MM.1S (cell line): ENCODE data around the gene SEC61A1.

ENCODE experiments used
- DNase-seq: peaks from one replicate; pipeline ENCODE4 v3.0.0-alpha.2; 2015
- H2AFZ ChIP-seq: fragments of 300-600 bp; sonication (generic); 2 replicates; pipeline ENCODE4 v1.6.0; 2016; ENCODE audit warnings: antibody characterized with exemption, low read length
- H3F3A ChIP-seq: fragments of 300-600 bp; sonication (generic); 2 replicates; pipeline ENCODE4 v1.6.1; 2016; ENCODE audit warnings: mild to moderate bottlenecking, antibody characterized with exemption, low read length, moderate library complexity, mixed read lengths; ENCODE audit not compliant: insufficient read depth
- H3K27ac ChIP-seq: fragments of 300-600 bp; sonication (generic); 2 replicates; pipeline ENCODE4 v1.5.1; 2016; ENCODE audit warnings: mild to moderate bottlenecking, low read length
- H3K27me3 ChIP-seq: fragments of 300-600 bp; sonication (generic); replicated peaks from 2 replicates; pipeline ENCODE4 v1.6.0; 2016; ENCODE audit warnings: low read length; ENCODE audit not compliant: insufficient read depth
- H3K36me3 ChIP-seq: fragments of 300-600 bp; sonication (generic); replicated peaks from 2 replicates; pipeline ENCODE4 v1.6.1; 2016; ENCODE audit warnings: mild to moderate bottlenecking, low read length, mixed read lengths; ENCODE audit not compliant: insufficient read depth
- H3K4me1 ChIP-seq: fragments of 300-600 bp; sonication (generic); 2 replicates; pipeline ENCODE4 v1.6.1; 2016; ENCODE audit warnings: low read length, mixed read lengths
- H3K4me2 ChIP-seq: fragments of 300-600 bp; sonication (generic); 2 replicates; pipeline ENCODE4 v1.6.0; 2016; ENCODE audit warnings: low read depth, low read length
- H3K4me3 ChIP-seq: fragments of 300-600 bp; sonication (generic); 2 replicates; pipeline ENCODE4 v1.5.1; 2016; ENCODE audit warnings: low read length, mixed read lengths
- H3K79me2 ChIP-seq: fragments of 300-600 bp; sonication (generic); 2 replicates; pipeline ENCODE4 v1.6.1; 2016; ENCODE audit warnings: mixed run types, low read length, mixed read lengths
- H3K9ac ChIP-seq: fragments of 300-600 bp; sonication (generic); 2 replicates; pipeline ENCODE4 v1.6.1; 2016; ENCODE audit warnings: low read length, mixed read lengths
- H3K9me2 ChIP-seq: fragments of 300-600 bp; sonication (generic); replicated peaks from 2 replicates; pipeline ENCODE4 v1.6.1; 2016; ENCODE audit warnings: mild to moderate bottlenecking, low read length, mixed read lengths; ENCODE audit not compliant: insufficient read depth
- H3K9me3 ChIP-seq: fragments of 300-600 bp; sonication (generic); replicated peaks from 2 replicates; pipeline ENCODE4 v1.6.1; 2016; ENCODE audit warnings: mild to moderate bottlenecking, low read length, mixed read lengths; ENCODE audit not compliant: insufficient read depth
- H4K20me1 ChIP-seq: fragments of 300-600 bp; sonication (generic); 2 replicates; pipeline ENCODE4 v1.6.1; 2016; ENCODE audit warnings: mild to moderate bottlenecking, low read length, moderate library complexity, mixed read lengths; ENCODE audit not compliant: insufficient read depth
- CTCF ChIP-seq: fragments of 300-600 bp; sonication (generic); IDR thresholded peaks from 2 replicates; pipeline ENCODE4 v1.5.1; 2016; ENCODE audit warnings: antibody characterized with exemption, low read length, mixed read lengths
- EZH2 ChIP-seq: fragments of 300-600 bp; sonication (generic); optimal IDR thresholded peaks from 2 replicates; pipeline ENCODE3; 2017; ENCODE audit warnings: low read depth, mild to moderate bottlenecking, antibody characterized with exemption, low read length, mixed read lengths
- EZH2phosphoT487 ChIP-seq: fragments of 300-600 bp; sonication (generic); IDR thresholded peaks from 2 replicates; pipeline ENCODE4 v1.6.1; 2018; ENCODE audit warnings: antibody characterized with exemption, low read length

Gene SEC61A1

GRCh38 chr3:128051837-128052594 lies at the start of gene SEC61A1:
Gene SEC61A1 (plus strand): TSS chr3:128052437. CDS start chr3:128052553, 116 bp downstream.
- no peaks in the 10 kb centered on the region for H3F3A ChIP-seq
- peak; percentile 95 for DNase-seq
- H4K20me1 ChIP-seq, result peaks cover 22% of the 10 kb centered on the region
- peak within 1 kb of the TSS; percentile 94 for H3K4me2 ChIP-seq
- no peak for TF ChIP-seq EZH2phosphoT487
- TF ChIP-seq EZH2, result no peak
- TF ChIP-seq CTCF, result no peak
- no peaks in the 10 kb centered on the region for H3K27me3 ChIP-seq
- H3K27ac ChIP-seq, result peak within 1 kb of the TSS; percentile 87
- H3K36me3 ChIP-seq, result peaks cover 6% of the 10 kb centered on the region; the same call in 1 of the 2 replicates
- peak within 1 kb of the TSS; percentile 84 for H3K4me3 ChIP-seq
- H3K4me1 ChIP-seq, result no peaks in the 10 kb centered on the region
- H3K9ac ChIP-seq, result peak within 1 kb of the TSS; percentile 96
- no peaks in the 10 kb centered on the region for H3K9me3 ChIP-seq
- H3K79me2 ChIP-seq, result peaks cover 55% of the 10 kb centered on the region
- H2AFZ ChIP-seq, result peak within 1 kb of the TSS; percentile 85
- no peaks in the 10 kb centered on the region for H3K9me2 ChIP-seq

- Histone ChIP-seq H3K79me2 (no peaks in the 10 kb centered on the region), H3K4me2 (no peak overlapping the region), H3F3A (no peaks in the 10 kb centered on the region), H3K27me3 (no peaks in the 10 kb centered on the region), H3K4me3 (no peak overlapping the region), H3K9me2 (no peaks in the 10 kb centered on the region), H3K36me3 (no peaks in the 10 kb centered on the region), H3K4me1 (no peaks in the 10 kb centered on the region), H2AFZ (no peak overlapping the region), H4K20me1 (no peaks in the 10 kb centered on the region), H3K9me3 (no peaks in the 10 kb centered on the region), H3K9ac (no peak overlapping the region), H3K27ac (no peak overlapping the region)
- DNase-seq, result no peak
- TF ChIP-seq CTCF, result no peak
- TF ChIP-seq EZH2phosphoT487, result no peak
- TF ChIP-seq EZH2, result no peak
These were observed 47.6 kb upstream of the SEC61A1 start for GRCh38 chr3:128004661-128005060.

- Histone ChIP-seq H3K36me3 (no peaks in the 10 kb centered on the region), H3K27me3 (no peaks in the 10 kb centered on the region), H3K9me3 (no peaks in the 10 kb centered on the region), H3F3A (no peaks in the 10 kb centered on the region), H4K20me1 (no peaks in the 10 kb centered on the region), H3K9me2 (no peaks in the 10 kb centered on the region), H3K27ac (no peak overlapping the region), H2AFZ (no peak overlapping the region), H3K4me2 (no peak overlapping the region), H3K79me2 (no peaks in the 10 kb centered on the region), H3K4me3 (no peak overlapping the region), H3K4me1 (no peaks in the 10 kb centered on the region), H3K9ac (no peak overlapping the region)
- DNase-seq, result no peak
- TF ChIP-seq CTCF (no peak), EZH2phosphoT487 (no peak), EZH2 (no peak)
These were observed 45.9 kb upstream of the SEC61A1 start for GRCh38 chr3:128006061-128007032.
